Activated CD8-positive, alpha-beta memory T cell treated with anti-CD3 and anti-CD28 coated beads, Interleukin-2, amount 50 U/mL, for 24 hours (primary cell): ENCODE data around the gene ZXDC.

Source experiments
- DNase-seq: peaks from one replicate; pipeline ENCODE4 v3.0.0-alpha.2; 2020; ENCODE audit errors: extremely low read depth

Gene ZXDC

GRCh38 chr3:126473292-126474168, 2.2 kb downstream of the ZXDC start:
- DNase-seq: no peak

GRCh38 chr3:126472277-126473006, 3.2 kb downstream of the ZXDC start:
- no peak for DNase-seq

GRCh38 chr3:126469479-126469878, 6.2 kb downstream of the ZXDC start:
- DNase-seq: no peak

- DNase-seq: no peak
Observed at GRCh38 chr3:126468028-126468891, 7.4 kb downstream of the ZXDC start.

- no peak for DNase-seq
Observed at GRCh38 chr3:126467611-126467955, 8.1 kb downstream of the ZXDC start.

GRCh38 chr3:126466886-126467610, 8.6 kb downstream of the ZXDC start:
- no peak for DNase-seq

- no peak for DNase-seq
Observed at GRCh38 chr3:126465928-126466544, 9.7 kb downstream of the ZXDC start.

GRCh38 chr3:126464997-126465396, 10.7 kb downstream of the ZXDC start:
- no peak for DNase-seq

- DNase-seq: no peak
Observed at GRCh38 chr3:126464494-126464893, 11.2 kb downstream of the ZXDC start.

- DNase-seq: no peak
Observed at GRCh38 chr3:126464093-126464492, 11.6 kb downstream of the ZXDC start.

- DNase-seq: no peak
Observed at GRCh38 chr3:126463521-126463920, 12.2 kb downstream of the ZXDC start.

- DNase-seq: no peak
Observed at GRCh38 chr3:126461450-126462070, 14.1 kb downstream of the ZXDC start.

- DNase-seq: no peak
Observed at GRCh38 chr3:126460381-126460780, 15.3 kb downstream of the ZXDC start.

GRCh38 chr3:126459763-126460127, 15.9 kb downstream of the ZXDC start:
- no peak for DNase-seq

GRCh38 chr3:126459111-126459762, 16.5 kb downstream of the ZXDC start:
- no peak for DNase-seq

GRCh38 chr3:126456766-126457388, 18.8 kb downstream of the ZXDC start:
- no peak for DNase-seq

GRCh38 chr3:126456211-126456610, 19.5 kb downstream of the ZXDC start:
- DNase-seq: no peak

- no peak for DNase-seq
Observed at GRCh38 chr3:126454437-126455198, 21.1 kb downstream of the ZXDC start.

GRCh38 chr3:126454025-126454424, 21.7 kb downstream of the ZXDC start:
- DNase-seq: no peak
